ENCODE results near the gene TIMM50.

TIMM50 gene

DNA sequence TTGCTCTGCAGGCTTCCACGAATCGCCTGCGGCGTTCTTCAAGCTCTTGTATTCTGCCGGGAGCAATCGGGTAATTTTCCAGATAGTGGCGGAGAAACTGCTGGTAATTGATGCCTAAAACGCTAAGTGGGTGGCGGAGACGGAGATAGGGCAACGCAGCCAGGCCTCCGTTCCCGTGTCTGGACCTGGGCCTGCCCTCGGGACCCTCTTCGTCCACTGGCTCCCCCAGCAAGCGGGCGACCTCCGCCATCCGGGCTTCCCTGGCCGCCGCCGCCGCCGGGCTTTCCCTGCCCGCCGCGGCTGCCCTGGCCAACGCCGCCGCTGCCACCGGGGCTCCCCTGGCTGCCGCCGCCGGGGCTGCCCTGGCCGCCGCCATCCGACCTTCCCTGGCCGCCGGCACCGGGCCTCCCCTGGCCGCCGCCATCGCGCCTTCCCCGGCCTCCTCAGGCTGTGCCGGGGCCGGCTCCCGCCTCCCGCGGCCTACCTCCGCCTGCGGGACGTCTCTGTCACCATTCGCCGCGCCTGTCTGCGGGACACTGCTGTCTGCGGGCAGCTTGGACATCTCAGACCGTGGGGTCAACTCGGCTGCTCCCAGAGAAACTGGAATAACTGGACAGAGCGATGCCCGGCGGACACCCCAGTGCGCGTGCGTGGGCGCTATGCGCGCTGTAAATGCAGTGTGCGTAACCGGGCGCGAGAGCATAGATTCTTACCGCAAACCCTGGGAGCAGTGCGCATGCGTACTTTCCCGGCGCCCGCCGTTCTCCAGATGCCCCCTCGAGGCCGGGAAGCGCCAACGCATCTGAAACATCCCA lies 59.1 kb downstream of the TIMM50 start, which contains the start of gene EID2:
Gene EID2, minus strand, starts transcription at position 644 of the 815 bp plus-strand sequence. Its CDS starts 82 bp downstream, at position 562.
- Histone ChIP-seq H4K8ac (ENCODE audit: low read depth, low read length) (peak within 1 kb of the TSS; percentile 17), H3K4me1 (ENCODE audit: control insufficient read depth, low read depth, low read length) (peaks cover 2% of the 10 kb centered on the region), H3K23ac (ENCODE audit: low read length) (peak within 1 kb of the TSS; percentile 95), H3K4me2 (ENCODE audit: low read length) (peak within 1 kb of the TSS; percentile 71), H3K56ac (ENCODE audit: low read length) (peak within 1 kb of the TSS; percentile 100), H2BK5ac (ENCODE audit: low read length) (peak within 1 kb of the TSS; percentile 85), H3K27ac (ENCODE audit: low read depth, low read length) (peak within 1 kb of the TSS; percentile 88), H3K18ac (ENCODE audit: low read length) (peak within 1 kb of the TSS; percentile 77), H2BK15ac (replicated peaks; ENCODE audit: low read depth) (no peak within 1 kb of the TSS), H3K4me3 (ENCODE audit: low read length) (peak within 1 kb of the TSS; percentile 85), H4K5ac (ENCODE audit: low read length) (no peak within 1 kb of the TSS), H3K4ac (ENCODE audit: low read depth, low read length) (peak within 1 kb of the TSS; percentile 83), H3K9ac (ENCODE audit: low read length) (peak within 1 kb of the TSS; percentile 97), H3K79me1 (ENCODE audit: low read length) (no peaks in the 10 kb centered on the region), H3K36me3 (ENCODE audit: control insufficient read depth, insufficient read depth, low read length) (no peaks in the 10 kb centered on the region), H2BK120ac (ENCODE audit: low read depth, low read length) (peak within 1 kb of the TSS; percentile 7), H2AK5ac (ENCODE audit: low read length) (no peak within 1 kb of the TSS), H3K27me3 (ENCODE audit: insufficient read depth, low read length, poor library complexity) (no peaks in the 10 kb centered on the region), H3K79me2 (ENCODE audit: control insufficient read depth, insufficient read depth, low read length) (no peaks in the 10 kb centered on the region)
- peak; percentile 92 for DNase-seq
- no CpG with 5 or more reads among the region's 84 CpGs for WGBS (ENCODE audit: extremely low coverage, insufficient coverage, low lambda C conversion rate)

DNA sequence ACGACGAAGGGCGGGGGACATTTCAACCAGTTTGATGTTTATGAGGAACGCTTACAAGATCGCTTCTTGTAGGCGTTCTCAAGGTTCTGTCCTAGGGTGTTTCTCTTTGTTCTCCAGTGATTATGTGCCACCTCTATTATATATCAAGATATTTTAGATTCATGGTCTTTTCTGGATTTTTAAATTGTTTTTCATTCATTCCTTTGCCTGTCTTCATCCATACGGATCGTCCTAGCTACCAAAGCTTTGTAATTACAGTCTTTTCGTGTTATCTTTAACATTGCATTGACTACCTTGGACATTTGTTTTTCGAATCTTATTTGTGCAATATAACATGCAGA lies 59.7 kb downstream of the TIMM50 start:
- no CpG with 5 or more reads among the region's 10 CpGs for WGBS (ENCODE audit: extremely low coverage, insufficient coverage, low lambda C conversion rate)
- Histone ChIP-seq H3K79me1 (ENCODE audit: low read length) (no peaks in the 10 kb centered on the region), H2BK120ac (ENCODE audit: low read depth, low read length) (no peak overlapping the region), H3K4me3 (ENCODE audit: low read length) (no peak overlapping the region), H3K18ac (ENCODE audit: low read length) (no peak overlapping the region), H3K4ac (ENCODE audit: low read depth, low read length) (no peak overlapping the region), H2BK15ac (replicated peaks; ENCODE audit: low read depth) (no peak overlapping the region), H4K8ac (ENCODE audit: low read depth, low read length) (no peak overlapping the region), H3K4me1 (ENCODE audit: control insufficient read depth, low read depth, low read length) (peaks cover 2% of the 10 kb centered on the region), H2BK5ac (ENCODE audit: low read length) (no peak overlapping the region), H3K4me2 (ENCODE audit: low read length) (no peak overlapping the region), H3K56ac (ENCODE audit: low read length) (peak overlapping the region; percentile 17), H2AK5ac (ENCODE audit: low read length) (no peak overlapping the region), H3K36me3 (ENCODE audit: control insufficient read depth, insufficient read depth, low read length) (no peaks in the 10 kb centered on the region), H3K9ac (ENCODE audit: low read length) (no peak overlapping the region), H3K27me3 (ENCODE audit: insufficient read depth, low read length, poor library complexity) (no peaks in the 10 kb centered on the region), H3K79me2 (ENCODE audit: control insufficient read depth, insufficient read depth, low read length) (no peaks in the 10 kb centered on the region), H4K5ac (ENCODE audit: low read length) (no peak overlapping the region), H3K27ac (ENCODE audit: low read depth, low read length) (no peak overlapping the region), H3K23ac (ENCODE audit: low read length) (no peak overlapping the region)
- DNase-seq, result no peak
